Measurements from ENCODE around the gene LIFR. TPM values are rescaled to one million over a fixed set of nuclear protein-coding genes. Genes with fewer than 3 reads are reported as not detected.
A peak's percentile ranks its signal among the peaks of the same experiment; 100 is the strongest.

The LIFR gene
- total and polyA plus RNA-seq, 7 experiments from 2014 or later = 0.16 to 0.30 (median 0.17) TPM; not detected in 4

GRCh38 chr5:38450627-38451026 is 105.8 kb downstream of the LIFR start:
- no peaks in the 10 kb centered on the region for H3K36me3 Mint-ChIP-seq
- intact Hi-C loops (cut with micrococcal nuclease) = loop anchor here in 1 of 2 donors (5.0 to 10.0 kb wide), 2 partner anchors 762 to 1576 kb away; partner anchors contain the start of gene NIPBL
- CTCF ChIA-PET = interaction anchor here (1.4 kb wide), 1 partner anchor 9 kb away, joined by 6 read pairs; no protein-coding TSS in a partner anchor
- H3K4me3 Mint-ChIP-seq = no peak overlapping the region
- POLR2A ChIA-PET = no interaction called here
- no peak overlapping the region for H3K27ac Mint-ChIP-seq
- Histone ChIP-seq H3K4me1 (ENCODE audit: control insufficient read depth in 2 of 2, insufficient read depth in 2 of 2, low read length in 2 of 2) (peaks cover 21 to 26% of the 10 kb centered on the region in 2 donors), H3K4me3 (ENCODE audit: low read length) (no peak overlapping the region), H3K36me3 (ENCODE audit: control insufficient read depth in 2 of 3, insufficient read depth in 3 of 3, low read length in 3 of 3) (no peaks in the 10 kb centered on the region), H3K27me3 (ENCODE audit: control insufficient read depth in 2 of 2, insufficient read depth in 2 of 2, low read length in 2 of 2) (peaks cover 0 to 3% of the 10 kb centered on the region in 2 donors), H3K9me3 (ENCODE audit: control insufficient read depth in 2 of 3, low read length in 3 of 3) (no peaks in the 10 kb centered on the region), H3K27ac (ENCODE audit: low read depth, low read length) (no peak overlapping the region)
- ATAC-seq (no peak), DNase-seq (no peak)
- peaks cover 19 to 38% (median 30%) of the 10 kb centered on the region in 7 donors for H3K4me1 Mint-ChIP-seq
- H3K9me3 Mint-ChIP-seq = peaks cover 0 to 11% (median 0%) of the 10 kb centered on the region in 11 donors
- H3K27me3 Mint-ChIP-seq = peaks cover 67 to 87% (median 76%) of the 10 kb centered on the region in 5 donors

- H3K9me3 ChIP-seq (ENCODE audit: control insufficient read depth in 2 of 3, low read length in 3 of 3) = no peaks in the 10 kb centered on the region
- DNase-seq (no peak), ATAC-seq (no peak)
- CTCF ChIA-PET = no interaction called here
- POLR2A ChIA-PET = no interaction called here
- no peak overlapping the region for H3K27ac ChIP-seq (ENCODE audit: low read depth, low read length)
- H3K4me3 Mint-ChIP-seq = no peak overlapping the region
- peaks cover 0 to 8% (median 0%) of the 10 kb centered on the region in 11 donors for H3K9me3 Mint-ChIP-seq
- H3K4me3 ChIP-seq (ENCODE audit: low read length) = no peak overlapping the region
- peaks cover 12 to 16% of the 10 kb centered on the region in 2 donors for H3K4me1 ChIP-seq (ENCODE audit: control insufficient read depth in 2 of 2, insufficient read depth in 2 of 2, low read length in 2 of 2)
- H3K27ac Mint-ChIP-seq = no peak overlapping the region
- H3K27me3 Mint-ChIP-seq = peaks cover 70 to 82% (median 77%) of the 10 kb centered on the region in 5 donors
- no peaks in the 10 kb centered on the region for H3K36me3 Mint-ChIP-seq
- intact Hi-C loops (cut with micrococcal nuclease) = loop anchor here in 1 of 2 donors (10.0 kb wide), 2 partner anchors 656 to 686 kb away; no protein-coding TSS in a partner anchor
- H3K27me3 ChIP-seq (ENCODE audit: control insufficient read depth in 2 of 2, insufficient read depth in 2 of 2, low read length in 2 of 2) = peaks cover 0 to 3% of the 10 kb centered on the region in 2 donors
- H3K36me3 ChIP-seq (ENCODE audit: control insufficient read depth in 2 of 3, insufficient read depth in 3 of 3, low read length in 3 of 3) = no peaks in the 10 kb centered on the region
- H3K4me1 Mint-ChIP-seq = peaks cover 16 to 24% (median 17%) of the 10 kb centered on the region in 7 donors
Measured at GRCh38 chr5:38448568-38449350, 107.7 kb downstream of the LIFR start.

GRCh38 chr5:38447786-38448185 is 108.7 kb downstream of the LIFR start:
- H3K4me3 ChIP-seq (ENCODE audit: low read length) = no peak overlapping the region
- no peak overlapping the region for H3K27ac ChIP-seq (ENCODE audit: low read depth, low read length)
- no peak for ATAC-seq
- H3K27me3 Mint-ChIP-seq = peaks cover 66 to 79% (median 71%) of the 10 kb centered on the region in 5 donors
- H3K27me3 ChIP-seq (ENCODE audit: control insufficient read depth in 2 of 2, insufficient read depth in 2 of 2, low read length in 2 of 2) = peaks cover 0 to 3% of the 10 kb centered on the region in 2 donors
- ChIA-PET POLR2A (no interaction called here), CTCF (no interaction called here)
- no peaks in the 10 kb centered on the region for H3K36me3 ChIP-seq (ENCODE audit: control insufficient read depth in 2 of 3, insufficient read depth in 3 of 3, low read length in 3 of 3)
- no peak overlapping the region for H3K27ac Mint-ChIP-seq
- peaks cover 6 to 14% (median 10%) of the 10 kb centered on the region in 7 donors for H3K4me1 Mint-ChIP-seq
- intact Hi-C loops (cut with micrococcal nuclease) = loop anchor here in 1 of 2 donors (10.0 kb wide), 2 partner anchors 657 to 687 kb away; no protein-coding TSS in a partner anchor
- no peak for DNase-seq
- H3K9me3 Mint-ChIP-seq = peaks cover 0 to 4% (median 0%) of the 10 kb centered on the region in 11 donors
- no peak overlapping the region for H3K4me3 Mint-ChIP-seq
- no peaks in the 10 kb centered on the region for H3K36me3 Mint-ChIP-seq
- H3K4me1 ChIP-seq (ENCODE audit: control insufficient read depth in 2 of 2, insufficient read depth in 2 of 2, low read length in 2 of 2) = peaks cover 3 to 6% of the 10 kb centered on the region in 2 donors
- H3K9me3 ChIP-seq (ENCODE audit: control insufficient read depth in 2 of 3, low read length in 3 of 3) = no peaks in the 10 kb centered on the region

GRCh38 chr5:38447056-38447455 is 109.4 kb downstream of the LIFR start:
- H3K27ac Mint-ChIP-seq = no peak overlapping the region

GRCh38 chr5:38446029-38446522 is 110.4 kb downstream of the LIFR start:
- H3K4me3 Mint-ChIP-seq = no peak overlapping the region
- Histone ChIP-seq H3K36me3 (ENCODE audit: control insufficient read depth in 2 of 3, insufficient read depth in 3 of 3, low read length in 3 of 3) (no peaks in the 10 kb centered on the region), H3K4me3 (ENCODE audit: low read length) (no peak overlapping the region), H3K27ac (ENCODE audit: low read depth, low read length) (no peak overlapping the region), H3K27me3 (ENCODE audit: control insufficient read depth in 2 of 2, insufficient read depth in 2 of 2, low read length in 2 of 2) (peaks cover 0 to 3% of the 10 kb centered on the region in 2 donors), H3K4me1 (ENCODE audit: control insufficient read depth in 2 of 2, insufficient read depth in 2 of 2, low read length in 2 of 2) (no peaks in the 10 kb centered on the region), H3K9me3 (ENCODE audit: control insufficient read depth in 2 of 3, low read length in 3 of 3) (no peaks in the 10 kb centered on the region)
- ATAC-seq (no peak), DNase-seq (no peak)
- peaks cover 0 to 6% (median 4%) of the 10 kb centered on the region in 7 donors for H3K4me1 Mint-ChIP-seq
- POLR2A ChIA-PET = no interaction called here
- peak overlapping the region in 2 of 9 donors; percentile 28 to 50 for H3K27ac Mint-ChIP-seq
- no peaks in the 10 kb centered on the region for H3K36me3 Mint-ChIP-seq
- CTCF ChIA-PET = no interaction called here
- no peaks in the 10 kb centered on the region for H3K9me3 Mint-ChIP-seq
- intact Hi-C loops (cut with micrococcal nuclease) = loop anchor here in 1 of 2 donors (10.0 kb wide), 2 partner anchors 659 to 689 kb away; no protein-coding TSS in a partner anchor
- peaks cover 63 to 73% (median 67%) of the 10 kb centered on the region in 5 donors for H3K27me3 Mint-ChIP-seq

More at GRCh38 chr5:38447056-38447455, 109.4 kb downstream of the LIFR start:
- Mint-ChIP-seq H3K4me3 (no peak overlapping the region), H3K4me1 (peaks cover 0 to 8% (median 4%) of the 10 kb centered on the region in 7 donors), H3K27me3 (peaks cover 59 to 73% (median 67%) of the 10 kb centered on the region in 5 donors), H3K9me3 (peaks cover 0 to 4% (median 0%) of the 10 kb centered on the region in 11 donors), H3K36me3 (no peaks in the 10 kb centered on the region)
- no peak for ATAC-seq
- Histone ChIP-seq H3K27me3 (ENCODE audit: control insufficient read depth in 2 of 2, insufficient read depth in 2 of 2, low read length in 2 of 2) (peaks cover 0 to 3% of the 10 kb centered on the region in 2 donors), H3K9me3 (ENCODE audit: control insufficient read depth in 2 of 3, low read length in 3 of 3) (no peaks in the 10 kb centered on the region), H3K4me1 (ENCODE audit: control insufficient read depth in 2 of 2, insufficient read depth in 2 of 2, low read length in 2 of 2) (no peaks in the 10 kb centered on the region), H3K4me3 (ENCODE audit: low read length) (no peak overlapping the region), H3K27ac (ENCODE audit: low read depth, low read length) (no peak overlapping the region), H3K36me3 (ENCODE audit: control insufficient read depth in 2 of 3, insufficient read depth in 3 of 3, low read length in 3 of 3) (no peaks in the 10 kb centered on the region)
- ChIA-PET CTCF (no interaction called here), POLR2A (interaction anchor here (0.7 kb wide), 1 partner anchor 49 kb away, joined by 3 read pairs; no protein-coding TSS in a partner anchor)
- no peak for DNase-seq
- intact Hi-C loops (cut with micrococcal nuclease) = loop anchor here in 1 of 2 donors (10.0 kb wide), 2 partner anchors 658 to 688 kb away; no protein-coding TSS in a partner anchor

GRCh38 chr5:38445374-38446028 is 110.9 kb downstream of the LIFR start:
- H3K27ac ChIP-seq (ENCODE audit: low read depth, low read length) = no peak overlapping the region
- no peaks in the 10 kb centered on the region for H3K9me3 Mint-ChIP-seq
- no peaks in the 10 kb centered on the region for H3K36me3 ChIP-seq (ENCODE audit: control insufficient read depth in 2 of 3, insufficient read depth in 3 of 3, low read length in 3 of 3)
- peaks cover 0 to 4% (median 0%) of the 10 kb centered on the region in 7 donors for H3K4me1 Mint-ChIP-seq
- no peaks in the 10 kb centered on the region for H3K9me3 ChIP-seq (ENCODE audit: control insufficient read depth in 2 of 3, low read length in 3 of 3)
- no peak overlapping the region for H3K4me3 ChIP-seq (ENCODE audit: low read length)
- peaks cover 0 to 3% of the 10 kb centered on the region in 2 donors for H3K27me3 ChIP-seq (ENCODE audit: control insufficient read depth in 2 of 2, insufficient read depth in 2 of 2, low read length in 2 of 2)
- H3K27me3 Mint-ChIP-seq = peaks cover 58 to 67% (median 62%) of the 10 kb centered on the region in 5 donors
- DNase-seq (no peak), ATAC-seq (no peak)
- H3K36me3 Mint-ChIP-seq = no peaks in the 10 kb centered on the region
- ChIA-PET POLR2A (interaction anchor here (0.6 kb wide), 1 partner anchor 44 kb away, joined by 3 read pairs; no protein-coding TSS in a partner anchor), CTCF (interaction anchor here (0.8 kb wide), 1 partner anchor 22 kb away, joined by 3 read pairs; no protein-coding TSS in a partner anchor)
- H3K27ac Mint-ChIP-seq = no peak overlapping the region
- H3K4me1 ChIP-seq (ENCODE audit: control insufficient read depth in 2 of 2, insufficient read depth in 2 of 2, low read length in 2 of 2) = no peaks in the 10 kb centered on the region
- intact Hi-C loops (cut with micrococcal nuclease) = loop anchor here in 1 of 2 donors (10.0 kb wide), 2 partner anchors 659 to 689 kb away; no protein-coding TSS in a partner anchor
- no peak overlapping the region for H3K4me3 Mint-ChIP-seq
